ENCODE measurements around the gene CDC27.
"Not testable (repeated sequence)": the region's sequence is repeated elsewhere in the genome, so short reads cannot be mapped to it uniquely, and the experiment has no call there.

Gene CDC27

GRCh38 chr17:47219621-47220475 is 30.8 kb upstream of the CDC27 start:
- no peak for DNase-seq (ENCODE audit: low spot score)

- DNase-seq (ENCODE audit: low spot score): no peak
Observed at GRCh38 chr17:47218896-47219430, 29.9 kb upstream of the CDC27 start.

- not testable (repeated sequence) for DNase-seq (ENCODE audit: low spot score)
Observed at GRCh38 chr17:47217279-47217678, 28.2 kb upstream of the CDC27 start.

- not testable (repeated sequence) for DNase-seq (ENCODE audit: low spot score)
Observed at GRCh38 chr17:47216821-47217220, 27.7 kb upstream of the CDC27 start.

- DNase-seq (ENCODE audit: low spot score): no peak
Observed at GRCh38 chr17:47214931-47215330, 25.8 kb upstream of the CDC27 start.

GRCh38 chr17:47213540-47213939 is 24.4 kb upstream of the CDC27 start:
- no peak for DNase-seq (ENCODE audit: low spot score)

GRCh38 chr17:47212458-47212857 is 23.4 kb upstream of the CDC27 start:
- DNase-seq (ENCODE audit: low spot score): no peak

- no peak for DNase-seq (ENCODE audit: low spot score)
Observed at GRCh38 chr17:47210779-47211178, 21.7 kb upstream of the CDC27 start.

GRCh38 chr17:47210105-47210504 is 21.0 kb upstream of the CDC27 start:
- no peak for DNase-seq (ENCODE audit: low spot score)

- DNase-seq (ENCODE audit: low spot score): no peak
Observed at GRCh38 chr17:47209499-47209898, 20.4 kb upstream of the CDC27 start.

GRCh38 chr17:47208744-47209488 is 19.8 kb upstream of the CDC27 start, which contains the start of gene MYL4:
TSS of gene MYL4 (plus strand) at chr17:47209348. CDS start at chr17:47209423, 75 bp downstream.
- no peak for DNase-seq (ENCODE audit: low spot score)

GRCh38 chr17:47207143-47208067 is 18.3 kb upstream of the CDC27 start:
- no peak for DNase-seq (ENCODE audit: low spot score)

- DNase-seq (ENCODE audit: low spot score): no peak
Observed at GRCh38 chr17:47205419-47205963, 16.4 kb upstream of the CDC27 start.

GRCh38 chr17:47204722-47205418 is 15.8 kb upstream of the CDC27 start:
- DNase-seq (ENCODE audit: low spot score): peak; percentile 57

GRCh38 chr17:47203984-47204721 is 15.1 kb upstream of the CDC27 start:
- DNase-seq (ENCODE audit: low spot score): no peak

- DNase-seq (ENCODE audit: low spot score): no peak
Observed at GRCh38 chr17:47201166-47201565, 12.1 kb upstream of the CDC27 start.

- DNase-seq (ENCODE audit: low spot score): no peak
Observed at GRCh38 chr17:47200325-47200664, 11.2 kb upstream of the CDC27 start.

GRCh38 chr17:47199627-47200324 is 10.7 kb upstream of the CDC27 start:
- no peak for DNase-seq (ENCODE audit: low spot score)

- DNase-seq (ENCODE audit: low spot score): no peak
Observed at GRCh38 chr17:47197821-47198220, 8.7 kb upstream of the CDC27 start.
